Activated CD8-positive, alpha-beta memory T cell treated with anti-CD3 and anti-CD28 coated beads for 4 hours (primary cell): ENCODE measurements around the gene PFN3.
A peak's percentile ranks its signal among the peaks of the same experiment; 100 is the strongest.
"Not testable (repeated sequence)": the region's sequence is repeated elsewhere in the genome, so short reads cannot be mapped to it uniquely, and the experiment has no call there.

Source experiments
- DNase-seq, 2 donors: peaks; one replicate each; pipeline ENCODE4 v3.0.0-alpha.2; 2020; ENCODE audit warnings: low read depth in 2 of 2

PFN3 gene

GRCh38 chr5:177393206-177393765 is 7.2 kb downstream of the PFN3 start:
- DNase-seq = no peak

GRCh38 chr5:177392765-177393164 is 7.7 kb downstream of the PFN3 start:
- DNase-seq = no peak

- DNase-seq = peak; percentile 69 to 77
These were observed 9.8 kb downstream of the PFN3 start for GRCh38 chr5:177390363-177391300.

GRCh38 chr5:177389241-177390169 is 11.0 kb downstream of the PFN3 start:
- peak in 1 of 2 donors; percentile 24 for DNase-seq

GRCh38 chr5:177388521-177389052 is 11.9 kb downstream of the PFN3 start:
- DNase-seq = no peak

GRCh38 chr5:177387405-177387804 is 13.1 kb downstream of the PFN3 start:
- DNase-seq = no peak

- DNase-seq = no peak
These were observed 13.9 kb downstream of the PFN3 start for GRCh38 chr5:177386542-177386941.

GRCh38 chr5:177385720-177386119 is 14.7 kb downstream of the PFN3 start:
- DNase-seq = no peak

- DNase-seq = no peak
These were observed 16.3 kb downstream of the PFN3 start, which contains the start of gene SLC34A1 for GRCh38 chr5:177384134-177384533. TSS of gene SLC34A1 (plus strand) at chr5:177384434. CDS start at chr5:177385742, 1,308 bp downstream.

- no peak for DNase-seq
These were observed 17.3 kb downstream of the PFN3 start for GRCh38 chr5:177383181-177383580.

GRCh38 chr5:177382423-177383029 is 17.9 kb downstream of the PFN3 start:
- no peak for DNase-seq

GRCh38 chr5:177380805-177381126 is 19.7 kb downstream of the PFN3 start:
- DNase-seq = no peak

- DNase-seq = no peak
These were observed 21.3 kb downstream of the PFN3 start for GRCh38 chr5:177378884-177379883.

- DNase-seq = no peak
These were observed 22.3 kb downstream of the PFN3 start for GRCh38 chr5:177377851-177378776.

- DNase-seq = no peak
These were observed 24.4 kb downstream of the PFN3 start for GRCh38 chr5:177376107-177376506.

GRCh38 chr5:177375516-177375915 is 24.9 kb downstream of the PFN3 start:
- DNase-seq = not testable (repeated sequence)

GRCh38 chr5:177374211-177374610 is 26.2 kb downstream of the PFN3 start:
- DNase-seq = no peak

- DNase-seq = no peak
These were observed 26.7 kb downstream of the PFN3 start for GRCh38 chr5:177373806-177374205.

GRCh38 chr5:177372910-177373309 is 27.6 kb downstream of the PFN3 start:
- no peak for DNase-seq
